Stimulated activated CD8-positive, alpha-beta memory T cell treated with anti-CD3 and anti-CD28 coated beads, Interleukin-7, amount 100 ng/mL, for 48 hours (primary cell): ENCODE data around the gene SPTAN1.
A peak's percentile ranks its signal among the peaks of the same experiment; 100 is the strongest.
"Not testable (repeated sequence)": the region's sequence is repeated elsewhere in the genome, so short reads cannot be mapped to it uniquely, and the experiment has no call there.

Source experiments
- DNase-seq, 2 donors: peaks; one replicate each; pipeline ENCODE4 v3.0.0-alpha.2; 2020; ENCODE audit warnings: low read depth in 1 of 2; ENCODE audit errors: extremely low read depth in 1 of 2

SPTAN1 gene

DNA sequence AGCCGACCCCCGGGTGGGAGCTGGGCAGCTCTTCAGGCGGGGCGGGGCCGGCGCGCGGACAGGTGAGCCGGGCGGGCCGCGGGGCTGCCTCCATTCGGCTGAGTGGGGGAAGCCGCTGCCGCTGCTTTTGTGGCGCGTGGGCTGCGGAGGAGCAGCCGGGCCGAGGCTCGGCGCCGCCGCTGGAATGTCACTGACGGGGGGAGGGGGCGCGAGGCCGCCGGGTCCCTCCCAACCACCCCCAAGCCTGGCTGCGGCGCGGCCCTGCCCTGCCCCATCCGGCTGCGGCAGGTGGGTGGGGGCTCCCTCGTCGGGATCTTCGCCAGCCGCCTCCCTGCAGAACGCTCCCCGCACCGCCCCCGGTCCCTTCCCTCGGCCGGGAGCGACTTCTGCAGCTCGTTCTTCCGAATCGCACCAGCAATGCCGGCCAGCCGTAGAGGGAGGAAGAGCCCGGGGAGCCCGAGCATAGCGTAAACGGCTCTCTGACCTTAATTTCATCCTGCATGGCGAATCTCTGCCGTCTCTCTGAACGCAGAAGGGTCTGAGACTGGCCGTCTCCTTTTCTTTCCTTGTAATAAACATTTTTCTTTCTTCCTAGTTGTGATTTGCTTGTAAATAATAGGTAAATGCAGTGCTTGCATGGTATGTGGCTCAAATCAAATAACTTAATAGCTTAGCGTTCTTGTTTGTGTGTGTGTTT lies 505 bp downstream of the SPTAN1 start:
- peak in 1 of 2 donors; percentile 21 for DNase-seq

- DNase-seq = no peak
Measured at GRCh38 chr9:128553728-128554127, 1.3 kb downstream of the SPTAN1 start.

GRCh38 chr9:128554155-128554862 lies 1.9 kb downstream of the SPTAN1 start:
- no peak for DNase-seq

DNA sequence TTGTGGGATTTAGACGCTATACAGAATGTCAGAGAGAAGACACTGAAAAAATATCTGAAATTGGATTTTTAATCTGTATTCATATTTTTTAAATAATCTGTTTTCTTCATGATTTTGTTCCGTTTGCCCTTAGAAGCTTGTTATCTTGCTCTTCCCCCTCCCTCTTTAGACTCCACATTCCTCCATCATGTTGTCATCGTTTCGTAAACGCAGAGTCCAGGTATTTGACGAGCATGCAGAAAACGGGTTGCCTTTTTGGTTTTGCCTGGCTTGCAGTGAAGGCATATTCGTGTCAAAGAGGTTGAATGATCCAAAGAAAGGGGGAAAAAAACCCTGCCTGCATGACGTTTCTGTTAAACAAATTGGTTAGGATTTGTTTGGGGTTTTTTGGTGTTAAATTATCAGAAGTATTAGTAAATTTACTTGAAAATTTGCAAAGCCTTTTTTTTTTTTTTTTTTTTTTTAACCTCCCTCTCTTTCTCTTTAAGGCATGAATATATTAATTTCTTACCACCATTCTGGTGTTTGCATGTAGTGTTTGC lies 2.9 kb downstream of the SPTAN1 start:
- no peak for DNase-seq

DNA sequence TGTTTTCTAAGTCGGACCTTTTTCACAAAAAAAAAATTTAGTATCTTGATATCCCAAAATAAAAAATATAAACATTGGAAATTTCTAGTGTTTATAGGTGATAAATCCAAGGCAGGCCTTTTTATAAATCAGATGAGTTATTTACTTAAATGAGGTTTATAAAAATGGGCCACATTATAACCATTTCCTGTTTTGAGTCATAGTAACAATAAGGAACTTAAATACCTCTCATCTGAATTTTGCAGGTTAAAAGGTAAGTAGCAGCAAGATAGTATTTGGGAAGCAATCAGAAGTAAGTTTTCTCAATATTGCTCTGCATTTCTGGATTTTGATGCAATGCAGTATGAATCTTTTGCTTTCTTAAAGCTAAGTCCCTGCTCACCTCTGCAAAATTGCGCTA lies 3.9 kb downstream of the SPTAN1 start:
- no peak for DNase-seq

DNA sequence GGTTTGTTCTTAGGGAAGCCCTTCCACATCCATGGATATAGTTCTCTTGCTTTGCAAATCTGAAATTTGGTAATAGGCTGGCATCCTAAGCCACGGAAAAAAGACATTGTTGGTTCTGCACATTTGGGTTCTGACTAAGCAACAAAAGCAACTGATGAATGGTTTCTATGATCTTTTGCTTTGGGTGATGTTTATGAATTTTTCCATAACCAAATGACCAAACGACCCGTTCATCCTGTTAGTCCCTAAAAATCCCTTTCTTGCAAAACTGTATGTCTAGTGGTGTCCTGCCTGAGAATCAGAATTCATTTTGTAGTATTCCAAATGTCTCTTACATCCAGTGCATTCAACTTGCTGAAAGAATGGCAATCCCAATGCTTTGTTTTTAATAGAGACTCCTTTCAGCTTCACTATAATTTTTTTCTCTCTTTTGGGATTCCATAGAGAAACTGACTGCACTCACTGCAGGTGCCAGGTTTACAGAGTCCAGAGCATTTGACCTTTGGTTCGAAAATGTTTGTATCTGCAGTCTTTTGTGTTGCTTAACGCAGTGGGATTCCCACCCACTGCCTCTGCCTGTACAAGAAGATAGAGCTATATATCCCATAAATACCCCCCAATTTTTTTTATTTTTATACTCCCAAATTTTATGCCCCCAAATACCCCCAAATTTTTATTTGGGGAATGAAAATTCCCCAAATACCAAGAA lies 4.7 kb downstream of the SPTAN1 start:
- no peak for DNase-seq

- peak; percentile 41 to 73 for DNase-seq
Measured at GRCh38 chr9:128558431-128559310, 6.3 kb downstream of the SPTAN1 start.

- no peak for DNase-seq
Measured at GRCh38 chr9:128565578-128565977, 13.2 kb downstream of the SPTAN1 start.

DNA sequence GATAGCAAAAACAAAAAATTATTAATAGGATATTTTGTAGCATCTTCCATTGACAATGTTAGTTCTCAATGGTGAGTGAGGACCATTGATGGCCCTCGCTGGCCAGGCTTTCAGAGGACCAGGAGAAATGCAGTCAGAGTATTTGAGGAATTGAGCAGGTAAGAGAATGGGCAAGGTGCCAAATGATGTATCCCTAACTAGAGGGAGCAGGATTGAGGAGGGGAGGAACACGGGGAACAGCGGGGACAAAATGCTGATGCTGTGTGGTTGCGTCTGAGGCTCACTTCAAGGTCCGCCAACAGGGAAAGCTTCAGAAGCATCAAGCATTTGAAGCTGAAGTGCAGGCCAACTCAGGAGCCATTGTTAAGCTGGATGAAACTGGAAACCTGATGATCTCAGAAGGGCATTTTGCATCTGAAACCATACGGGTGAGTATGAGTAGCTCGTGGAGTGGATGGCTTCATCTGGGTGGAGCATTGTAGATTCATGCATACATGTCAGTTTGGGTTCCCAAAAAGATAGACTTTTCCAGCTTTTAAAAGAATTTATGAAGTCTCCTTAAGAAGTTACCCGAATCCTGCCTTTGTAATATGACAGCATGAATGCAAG lies 16.2 kb downstream of the SPTAN1 start:
- no peak for DNase-seq

- DNase-seq = no peak
Measured at GRCh38 chr9:128575469-128575868, 23.1 kb downstream of the SPTAN1 start.

DNA sequence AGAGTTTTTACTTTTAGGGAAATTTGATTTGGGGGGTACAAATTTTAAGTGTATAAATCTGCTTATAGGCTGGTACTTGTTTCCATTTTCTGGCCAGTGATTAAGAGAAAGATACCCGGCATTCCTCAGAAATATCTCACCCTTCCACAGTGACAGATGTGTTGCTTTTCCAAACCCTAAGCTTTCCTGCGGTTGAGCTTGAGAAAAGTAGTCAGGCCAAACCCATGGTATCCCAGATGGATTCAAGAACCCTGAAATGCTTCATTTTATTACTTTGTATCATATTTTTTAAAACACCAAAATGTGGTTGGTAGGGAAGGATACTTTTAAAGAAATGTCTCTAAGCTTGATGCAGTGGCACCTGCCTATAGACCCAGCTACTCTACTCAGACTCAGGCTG lies 23.5 kb downstream of the SPTAN1 start:
- DNase-seq = no peak

GRCh38 chr9:128577206-128577605 lies 24.8 kb downstream of the SPTAN1 start:
- no peak for DNase-seq

DNA sequence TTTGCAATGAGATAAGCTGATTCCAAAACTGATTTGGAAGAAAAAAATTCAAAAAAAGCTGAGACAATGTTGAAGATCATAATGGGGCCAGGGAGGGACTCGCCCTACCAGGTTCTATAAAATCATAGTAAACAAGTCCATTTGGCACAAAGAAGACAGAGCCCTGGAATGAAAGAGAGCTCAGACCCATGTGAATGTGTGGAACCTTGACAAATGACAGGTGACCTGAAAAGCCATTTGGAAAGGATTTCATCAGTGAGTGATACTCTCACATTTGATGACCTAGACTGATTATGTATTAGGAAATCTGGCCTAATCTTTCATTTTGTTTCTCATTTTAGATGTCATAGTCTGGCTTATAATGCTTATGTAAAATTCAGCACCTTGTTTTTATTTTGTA lies 26.8 kb downstream of the SPTAN1 start:
- DNase-seq = no peak

- DNase-seq = no peak
Measured at GRCh38 chr9:128580731-128581130, 28.3 kb downstream of the SPTAN1 start.

DNA sequence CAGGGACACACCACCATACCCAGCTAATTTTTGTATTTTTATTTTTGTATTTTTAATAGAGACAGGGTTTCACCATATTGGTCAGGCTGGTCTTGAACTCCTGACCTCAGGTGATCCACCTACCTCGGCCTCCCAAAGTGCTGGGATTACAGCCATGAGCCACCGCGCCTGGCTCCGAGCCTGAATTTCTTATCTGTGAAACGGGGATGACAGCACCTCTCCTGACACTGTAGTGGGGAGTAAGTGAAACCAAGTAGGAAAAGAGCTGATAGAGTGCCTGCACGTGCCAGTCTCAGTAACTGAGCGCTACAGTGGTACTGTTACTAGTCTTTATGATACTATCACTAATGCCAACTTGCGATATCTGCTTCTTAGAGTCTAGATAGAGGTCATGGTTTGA lies 32.8 kb downstream of the SPTAN1 start:
- DNase-seq = not testable (repeated sequence)

DNA sequence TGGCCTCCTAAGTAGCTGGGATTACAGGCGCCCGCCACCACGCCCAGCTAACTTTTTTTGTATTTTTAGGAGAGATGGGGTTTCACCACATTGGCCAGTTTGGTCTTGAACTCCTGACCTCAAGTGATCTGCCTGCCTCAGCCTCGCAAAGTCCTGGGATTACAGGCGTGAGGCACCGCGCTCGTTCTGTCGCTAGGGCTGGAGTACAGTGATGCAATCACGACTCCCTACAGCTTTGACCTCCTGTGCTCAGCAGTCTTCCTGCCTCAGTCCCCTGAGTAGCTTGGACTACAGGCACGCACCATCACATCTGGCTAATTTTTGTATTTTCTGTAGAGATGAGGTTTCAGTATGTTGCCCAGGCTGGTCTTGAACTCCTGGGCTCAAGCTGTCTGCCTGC lies 34.5 kb downstream of the SPTAN1 start:
- DNase-seq = not testable (repeated sequence)

GRCh38 chr9:128587453-128587852 lies 35.1 kb downstream of the SPTAN1 start:
- peak; percentile 10 to 27 for DNase-seq

- no peak for DNase-seq
Measured at GRCh38 chr9:128588581-128589233, 36.3 kb downstream of the SPTAN1 start.

- DNase-seq = no peak
Measured at GRCh38 chr9:128593039-128593438, 40.7 kb downstream of the SPTAN1 start.

- no peak for DNase-seq
Measured at GRCh38 chr9:128593856-128594255, 41.5 kb downstream of the SPTAN1 start.
